Measurements from ENCODE around the gene VWA1. TPM values are rescaled to one million over a fixed set of nuclear protein-coding genes. Genes with fewer than 3 reads are reported as not detected.

Gene VWA1
- total RNA-seq, 2 experiments from 2014 or later = not detected

GRCh38 chr1:1397839-1398523 lies 37.5 kb upstream of the VWA1 start:
- TF ChIP-seq CTCF (conservative IDR thresholded peaks at IDR 0.05; ENCODE audit: low read length) (no peak), EZH2phosphoT487 (IDR thresholded peaks at IDR 0.05; ENCODE audit: borderline replicate concordance, low read depth, low read length) (no peak)
- Histone ChIP-seq H2AFZ (ENCODE audit: low read length) (no peak overlapping the region), H3K4me2 (ENCODE audit: low read length) (peak overlapping the region; percentile 73), H4K20me1 (ENCODE audit: insufficient read depth, low read length) (no peaks in the 10 kb centered on the region), H3K4me1 (ENCODE audit: insufficient read depth, low read length, poor library complexity, severe bottlenecking) (peaks cover 29% of the 10 kb centered on the region), H3K27ac (ENCODE audit: low read depth, low read length, poor library complexity, severe bottlenecking) (peak overlapping the region; percentile 54), H3K79me2 (ENCODE audit: insufficient read depth, low read depth, low read length) (peaks cover 58% of the 10 kb centered on the region), H3K4me3 (ENCODE audit: low read depth, low read length, poor library complexity, severe bottlenecking) (peak overlapping the region; percentile 90), H3K9me2 (ENCODE audit: insufficient read depth, low read length) (no peaks in the 10 kb centered on the region), H3K9me3 (ENCODE audit: low read length) (no peaks in the 10 kb centered on the region), H3K36me3 (ENCODE audit: insufficient read depth, low read length) (peaks cover 81% of the 10 kb centered on the region)
- intact Hi-C loops (cut with micrococcal nuclease; ENCODE audit: unreplicated experiment) = no loop called here
- DNase-seq (ENCODE audit: low spot score) = no peak
- POLR2A ChIA-PET = interaction anchor here (0.5 to 0.6 kb wide), 3 partner anchors 10 to 127 kb away, joined by 3 to 4 read pairs (median 3); no protein-coding TSS in a partner anchor
- CTCF ChIA-PET (ENCODE audit: unreplicated experiment) = no interaction called here
- TSS peak; percentile 64 for BruUV-seq (replicated peaks)

- Histone ChIP-seq H3K27ac (ENCODE audit: low read depth, low read length, poor library complexity, severe bottlenecking) (peak overlapping the region; percentile 54), H3K79me2 (ENCODE audit: insufficient read depth, low read depth, low read length) (peaks cover 58% of the 10 kb centered on the region), H3K4me1 (ENCODE audit: insufficient read depth, low read length, poor library complexity, severe bottlenecking) (peaks cover 29% of the 10 kb centered on the region), H4K20me1 (ENCODE audit: insufficient read depth, low read length) (no peaks in the 10 kb centered on the region), H3K4me2 (ENCODE audit: low read length) (peak overlapping the region; percentile 73), H3K36me3 (ENCODE audit: insufficient read depth, low read length) (peaks cover 81% of the 10 kb centered on the region), H3K9me2 (ENCODE audit: insufficient read depth, low read length) (no peaks in the 10 kb centered on the region), H3K4me3 (ENCODE audit: low read depth, low read length, poor library complexity, severe bottlenecking) (peak overlapping the region; percentile 90), H2AFZ (ENCODE audit: low read length) (no peak overlapping the region), H3K9me3 (ENCODE audit: low read length) (no peaks in the 10 kb centered on the region)
- intact Hi-C loops (cut with micrococcal nuclease; ENCODE audit: unreplicated experiment) = loop anchor here (1.0 kb wide), 1 partner anchor 23 kb away; the partner anchor contains the start of gene AURKAIP1
- no peak for DNase-seq (ENCODE audit: low spot score)
- no peak for TF ChIP-seq EZH2phosphoT487 (IDR thresholded peaks at IDR 0.05; ENCODE audit: borderline replicate concordance, low read depth, low read length)
- TF ChIP-seq CTCF (conservative IDR thresholded peaks at IDR 0.05; ENCODE audit: low read length) = no peak
- ChIA-PET CTCF (ENCODE audit: unreplicated experiment) (interaction anchor here (0.7 to 0.9 kb wide), 2 partner anchors 9 to 21 kb away, joined by 3 read pairs; no protein-coding TSS in a partner anchor), POLR2A (interaction anchor here (0.9 to 1.0 kb wide), 2 partner anchors 23 to 27 kb away, joined by 3 read pairs; no protein-coding TSS in a partner anchor)
- no TSS peak for BruUV-seq (replicated peaks)
Measured at GRCh38 chr1:1398677-1399186, 36.8 kb upstream of the VWA1 start.

All from OCI-LY7 (cell line).